NCI-H1694 treated with DMSO at 0.1 percent for 48 hours (cell line): Measurements from ENCODE around the gene SAXO2.
A peak's percentile ranks its signal among the peaks of the same experiment; 100 is the strongest.
"Not testable (repeated sequence)": the region's sequence is repeated elsewhere in the genome, so short reads cannot be mapped to it uniquely, and the experiment has no call there.

Experiments used
- DNase-seq: peaks from one replicate; lab custom pipeline; 2025; lab: John Stamatoyannopoulos, UW

The SAXO2 gene

DNA sequence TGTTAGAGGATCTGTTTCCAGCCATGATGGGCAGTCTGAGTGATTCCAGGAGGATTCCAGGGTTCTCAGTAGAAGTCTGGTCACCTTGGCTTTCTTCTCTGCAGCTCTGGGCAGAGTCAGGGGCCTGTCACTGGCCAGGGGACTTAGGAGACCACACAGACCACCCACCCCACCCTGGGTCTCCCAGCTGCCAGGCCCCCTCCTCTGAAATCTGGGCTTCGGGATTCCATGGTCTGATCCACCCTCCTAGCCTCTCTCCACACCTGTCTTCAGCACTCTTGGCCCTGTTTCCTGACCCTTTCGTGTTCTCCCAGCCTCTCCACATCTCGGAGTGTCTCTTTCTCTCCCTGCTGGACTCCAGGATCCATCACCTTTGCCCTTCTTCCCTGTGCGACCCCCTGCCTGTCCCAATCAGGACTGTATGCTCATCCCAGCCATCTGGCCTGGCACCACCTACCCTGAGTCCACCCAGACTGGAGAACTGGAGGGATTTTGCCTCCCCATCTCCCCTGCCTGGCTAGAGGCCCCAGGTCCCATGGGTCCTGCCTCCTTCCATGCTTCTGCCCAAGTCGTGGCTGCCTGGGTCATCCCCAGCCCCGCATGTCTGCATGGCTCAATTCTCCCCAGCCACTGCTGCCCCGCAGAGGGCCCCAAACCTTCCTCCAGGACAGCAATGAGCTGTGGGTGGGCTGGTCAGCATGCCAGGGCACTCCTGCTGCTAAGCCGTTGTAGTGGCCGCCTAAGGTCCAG is 52.3 kb downstream of the SAXO2 start:
- no peak for DNase-seq

DNA sequence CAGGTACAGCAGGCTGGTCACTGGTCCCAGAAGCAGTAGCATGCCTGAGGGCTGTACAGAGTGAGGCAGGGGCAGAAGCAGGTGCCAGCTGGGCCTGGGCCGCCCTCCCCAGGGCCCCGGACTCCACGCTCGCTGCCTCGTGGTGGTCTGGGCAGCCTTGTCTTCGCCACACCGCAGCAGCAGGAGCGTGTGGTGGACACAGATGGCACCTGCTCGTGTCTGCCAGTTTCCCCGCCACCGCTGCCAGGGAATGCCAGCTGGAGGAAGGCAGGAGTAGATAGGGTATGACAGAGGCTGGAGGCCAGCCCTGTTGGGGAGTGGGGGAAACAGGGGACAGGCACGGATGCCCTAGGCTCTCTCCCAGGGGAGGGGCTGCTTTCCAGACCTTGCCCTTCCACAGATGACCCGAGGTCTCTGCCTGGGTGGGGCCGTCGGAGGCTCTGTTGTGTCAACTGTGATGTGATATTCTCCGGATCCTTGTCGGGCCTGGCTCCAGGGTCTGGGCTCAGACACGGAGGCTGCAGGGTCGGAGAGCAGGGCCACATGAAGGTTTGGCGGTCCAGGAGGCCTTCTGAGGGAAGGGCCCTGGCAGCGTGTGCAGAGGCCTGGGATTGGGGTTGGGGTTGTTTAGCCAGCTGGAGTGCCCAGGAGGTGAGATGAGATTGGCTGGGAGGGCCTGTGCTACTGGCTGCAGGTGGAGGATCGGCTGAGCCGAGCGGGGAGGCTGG is 53.1 kb downstream of the SAXO2 start:
- DNase-seq: peak; percentile 22

DNA sequence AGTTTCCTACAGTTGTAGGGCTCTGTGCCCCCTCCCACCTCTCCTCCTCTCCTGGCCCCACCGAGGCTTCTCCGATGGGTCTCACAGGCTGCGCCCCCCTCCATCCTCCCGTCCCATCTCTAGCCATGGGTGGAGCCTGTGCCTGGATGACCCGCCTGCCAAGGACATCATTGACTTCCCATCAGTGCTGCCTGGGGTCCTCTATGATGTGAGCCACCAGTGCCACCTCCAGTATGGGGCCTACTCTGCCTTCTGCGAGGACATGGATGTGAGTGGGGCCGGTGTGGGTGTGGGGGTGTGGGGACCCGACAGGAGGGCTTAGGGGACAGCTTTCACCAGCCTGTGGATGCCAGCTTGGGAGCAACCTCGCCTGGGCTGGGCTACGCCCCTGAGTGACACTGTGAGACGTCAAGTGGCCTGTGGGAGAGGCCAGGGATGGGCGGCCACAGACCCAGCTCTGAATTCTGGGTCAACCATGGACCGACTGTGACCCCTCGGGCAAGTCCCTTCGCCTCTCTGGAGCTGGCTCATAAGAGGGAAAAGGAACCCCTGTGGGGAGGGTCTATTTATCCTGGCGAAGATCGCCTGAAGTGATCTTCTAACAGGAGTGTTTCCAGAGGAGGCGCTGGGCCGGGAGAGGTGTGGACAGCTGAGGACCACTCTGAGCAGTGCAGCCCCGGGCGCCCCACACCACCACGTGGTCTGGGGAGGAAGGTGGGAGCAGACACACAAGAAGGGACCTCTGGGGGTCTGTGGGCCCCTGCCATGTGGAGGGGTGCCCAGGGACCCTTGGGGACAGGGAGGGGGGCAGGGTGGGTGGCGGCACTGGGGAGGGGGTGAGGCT is 53.9 kb downstream of the SAXO2 start:
- DNase-seq: not testable (repeated sequence)

DNA sequence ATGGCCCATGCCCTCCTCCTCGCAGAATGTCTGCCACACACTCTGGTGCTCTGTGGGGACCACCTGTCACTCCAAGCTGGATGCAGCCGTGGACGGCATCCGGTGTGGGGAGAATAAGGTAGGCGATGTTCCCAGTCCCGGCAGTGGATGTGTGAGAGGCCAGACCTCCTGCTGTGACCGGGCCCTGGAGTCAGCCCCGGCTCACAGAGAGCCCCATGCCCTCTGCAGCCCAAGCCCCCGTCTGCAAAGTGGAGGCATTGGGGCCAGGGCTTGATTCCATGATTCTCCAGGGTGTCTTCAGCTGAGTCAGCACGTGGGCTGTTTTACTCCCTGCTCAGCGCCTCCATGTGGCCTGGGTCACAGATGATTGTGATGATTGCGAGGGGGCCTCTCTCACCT is 54.5 kb downstream of the SAXO2 start:
- no peak for DNase-seq

DNA sequence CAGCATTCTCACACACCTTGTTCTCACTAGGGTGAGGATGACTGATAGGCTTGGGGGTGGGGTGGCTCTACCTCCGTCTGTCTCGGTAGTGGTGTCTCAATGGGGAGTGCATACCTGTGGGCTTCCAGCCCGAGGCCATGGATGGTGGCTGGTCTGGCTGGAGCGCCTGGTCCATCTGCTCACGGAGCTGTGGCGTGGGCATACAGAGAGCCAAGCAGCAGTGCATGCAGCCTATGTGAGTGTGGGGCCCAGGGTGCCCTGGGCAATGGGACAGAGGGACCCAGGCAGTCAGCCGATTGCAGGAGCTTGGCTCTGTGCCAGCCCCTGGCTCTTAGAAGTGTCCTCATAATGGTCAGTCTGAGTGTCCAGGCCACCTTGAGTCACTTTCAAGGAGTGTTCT is 54.9 kb downstream of the SAXO2 start:
- DNase-seq: not testable (repeated sequence)

DNA sequence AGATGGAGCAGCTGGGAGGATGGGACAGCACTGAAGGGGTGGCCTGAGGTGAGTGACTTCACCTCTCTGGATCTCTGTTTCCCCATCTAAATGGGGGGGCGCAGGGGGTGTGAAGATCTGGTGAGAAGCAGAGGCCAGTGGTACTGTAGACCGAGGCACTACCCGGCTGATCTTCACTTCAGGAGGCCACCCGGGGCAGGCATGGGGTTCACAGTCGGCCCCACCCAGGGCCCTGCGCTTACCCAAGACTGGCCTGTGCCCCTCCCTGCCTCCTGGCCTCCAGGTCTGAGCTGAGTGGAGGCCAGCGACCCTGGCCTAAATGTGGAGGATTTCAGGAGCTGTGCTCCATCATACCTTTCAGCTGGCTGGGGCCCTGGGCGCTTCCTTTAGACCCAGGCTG is 55.7 kb downstream of the SAXO2 start:
- not testable (repeated sequence) for DNase-seq

DNA sequence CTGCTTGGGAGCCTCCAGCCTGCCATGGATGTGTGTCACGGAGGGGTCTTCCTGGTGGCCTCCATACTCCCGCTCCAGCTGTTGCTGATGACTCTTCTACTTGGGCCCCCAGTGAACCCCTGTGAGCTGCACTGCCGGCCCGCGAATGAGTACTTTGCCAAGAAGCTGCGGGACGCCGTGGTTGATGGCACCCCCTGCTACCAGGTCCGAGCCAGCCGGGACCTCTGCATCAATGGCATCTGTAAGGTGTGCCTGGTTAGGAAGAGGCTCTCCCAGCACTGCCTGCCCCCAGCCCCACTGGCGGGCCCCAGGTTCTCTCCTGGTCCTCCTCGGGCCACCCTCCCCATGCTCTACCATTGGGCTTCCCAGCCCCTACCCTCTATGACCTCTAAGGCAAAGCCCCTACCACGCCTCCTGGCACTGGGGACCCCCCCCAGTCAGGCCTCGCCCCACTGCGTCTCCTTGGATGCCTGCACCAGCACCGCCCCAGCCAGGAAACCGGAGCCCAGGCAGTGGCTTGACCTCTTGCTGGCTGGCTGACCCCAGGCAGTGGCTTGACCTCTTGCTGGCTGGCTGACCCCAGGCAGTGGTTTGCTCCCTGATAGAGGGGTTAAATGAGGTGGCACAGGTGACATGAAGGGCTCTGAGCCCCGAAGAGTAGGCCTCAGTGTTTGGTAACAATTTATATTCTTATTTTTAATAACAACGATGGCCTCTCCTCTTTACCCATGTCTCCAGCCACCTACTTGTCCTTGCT is 57.1 kb downstream of the SAXO2 start:
- DNase-seq: not testable (repeated sequence)

DNA sequence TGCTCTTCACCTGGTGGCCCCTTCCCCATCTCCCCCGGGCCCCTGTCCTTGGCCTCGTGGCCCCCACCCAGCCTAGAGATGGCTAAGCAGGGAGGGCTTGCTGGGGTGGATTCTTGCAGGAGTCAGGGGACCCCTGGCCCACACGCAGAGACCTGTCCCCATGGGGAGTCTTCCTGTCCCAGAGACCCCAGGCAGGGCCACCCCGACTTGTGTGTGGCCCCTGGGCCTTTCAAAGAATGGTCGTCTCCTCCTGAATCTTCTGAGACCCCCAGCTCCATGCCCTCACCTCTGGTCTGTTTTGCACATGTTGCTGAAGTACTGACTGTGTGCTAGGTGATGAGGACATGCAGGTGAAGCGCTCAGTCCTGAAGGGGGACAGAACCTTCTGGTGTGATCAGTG is 58.2 kb downstream of the SAXO2 start:
- DNase-seq: not testable (repeated sequence)

DNA sequence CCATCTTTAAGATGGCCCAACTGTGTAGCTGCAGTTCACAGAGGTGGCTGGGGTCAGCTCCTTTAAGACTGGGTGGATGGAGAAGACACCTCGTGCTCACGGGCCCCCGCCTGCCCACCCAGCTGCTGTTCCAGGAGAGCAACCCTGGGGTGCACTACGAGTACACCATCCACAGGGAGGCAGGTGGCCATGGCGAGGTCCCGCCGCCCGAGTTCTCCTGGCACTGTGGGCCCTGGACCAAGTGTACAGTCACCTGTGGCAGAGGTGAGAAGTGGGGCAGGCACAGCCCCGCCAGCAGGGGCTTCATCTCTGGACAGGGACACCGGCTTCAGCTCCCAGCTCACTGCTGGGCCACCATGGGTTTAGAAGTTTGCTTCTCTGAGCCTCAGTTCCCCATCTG is 59.9 kb downstream of the SAXO2 start:
- DNase-seq: not testable (repeated sequence)

DNA sequence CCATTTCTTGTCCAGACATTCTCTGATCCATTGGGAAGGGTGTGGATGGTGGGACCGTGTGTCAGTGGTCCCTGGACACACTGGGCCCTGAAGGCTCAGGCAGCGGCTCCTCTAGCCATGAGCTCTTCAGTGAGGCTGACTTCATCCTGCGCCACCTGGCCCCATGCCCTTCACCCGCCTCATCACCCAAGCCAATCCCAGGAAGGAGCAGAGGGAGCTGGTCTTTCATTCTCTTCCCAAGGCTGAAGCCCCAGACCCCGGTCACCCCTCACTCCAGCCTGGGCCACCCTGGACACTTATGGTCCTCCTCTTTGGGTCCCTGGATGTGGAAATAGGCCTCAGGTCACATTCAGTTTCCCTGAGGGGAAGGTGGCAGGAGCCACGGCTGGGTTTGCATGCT is 62.2 kb downstream of the SAXO2 start:
- not testable (repeated sequence) for DNase-seq

DNA sequence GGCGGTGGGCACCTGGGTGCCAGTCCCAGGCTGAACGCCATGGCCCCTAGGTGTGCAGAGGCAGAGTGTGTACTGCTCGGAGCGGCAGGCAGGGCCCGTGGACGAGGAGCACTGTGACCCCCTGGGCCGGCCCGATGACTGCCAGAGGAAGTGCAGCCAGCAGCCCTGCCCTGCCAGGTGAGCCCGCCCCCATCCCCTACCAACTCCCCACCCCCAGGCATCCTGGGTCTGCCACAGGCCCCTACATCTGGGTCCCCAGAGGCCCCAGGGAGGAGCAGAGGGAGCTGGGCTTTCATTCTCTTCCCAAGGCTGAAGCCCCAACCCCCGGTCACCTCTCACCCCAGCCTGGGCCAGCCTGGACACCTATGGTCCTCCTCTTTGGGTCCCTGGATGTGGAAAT is 63.0 kb downstream of the SAXO2 start:
- DNase-seq: not testable (repeated sequence)

DNA sequence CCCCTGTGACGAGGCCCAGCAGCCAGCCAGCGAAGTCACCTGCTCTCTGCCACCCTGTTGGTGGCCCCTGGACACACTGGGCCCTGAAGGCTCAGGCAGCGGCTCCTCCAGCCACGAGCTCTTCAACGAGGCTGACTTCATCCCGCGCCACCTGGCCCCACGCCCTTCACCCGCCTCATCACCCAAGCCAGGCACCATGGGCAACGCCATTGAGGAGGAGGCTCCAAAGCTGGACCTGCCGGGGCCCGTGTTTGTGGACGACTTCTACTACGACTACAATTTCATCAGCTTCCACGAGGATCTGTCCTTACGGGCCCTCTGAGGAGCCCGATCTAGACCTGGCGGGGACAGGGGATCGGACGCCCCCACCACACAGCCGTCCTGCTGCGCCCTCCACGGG is 64.3 kb downstream of the SAXO2 start:
- not testable (repeated sequence) for DNase-seq

DNA sequence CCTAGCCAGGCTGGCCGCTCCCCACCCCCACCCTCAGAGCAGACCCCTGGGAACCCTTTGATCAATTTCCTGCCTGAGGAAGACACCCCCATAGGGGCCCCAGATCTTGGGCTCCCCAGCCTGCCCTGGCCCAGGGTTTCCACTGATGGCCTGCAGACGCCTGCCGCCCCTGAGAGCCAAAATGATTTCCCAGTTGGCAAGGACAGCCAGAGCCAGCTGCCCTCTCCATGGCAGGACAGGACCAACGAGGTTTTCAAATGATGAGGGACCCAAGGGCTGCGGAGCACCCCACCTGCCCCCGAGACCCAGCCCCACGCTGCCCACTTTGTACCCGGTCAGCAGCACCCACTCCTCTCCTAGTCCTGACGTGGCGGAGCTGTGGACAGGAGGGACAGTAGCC is 64.8 kb downstream of the SAXO2 start:
- DNase-seq: not testable (repeated sequence)

DNA sequence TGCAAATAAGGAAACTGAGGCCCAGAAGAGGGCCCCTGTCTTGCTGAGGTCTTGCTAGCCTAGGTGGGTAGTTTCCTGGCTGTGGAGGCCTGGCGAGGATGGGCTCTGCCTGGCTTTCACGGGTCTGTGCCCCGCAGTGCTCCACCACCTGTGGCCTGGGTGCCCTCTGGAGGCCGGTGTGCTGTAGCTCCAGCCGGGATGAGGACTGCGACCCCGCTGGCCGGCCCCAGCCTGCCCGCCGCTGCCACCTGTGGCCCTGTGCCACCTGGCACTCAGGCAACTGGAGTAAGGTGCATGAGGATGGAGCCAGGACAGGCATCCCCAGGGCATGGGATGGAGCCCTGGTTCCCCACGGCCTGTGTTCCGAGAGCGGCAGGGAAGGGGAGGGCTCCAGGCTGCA is 66.4 kb downstream of the SAXO2 start:
- not testable (repeated sequence) for DNase-seq

DNA sequence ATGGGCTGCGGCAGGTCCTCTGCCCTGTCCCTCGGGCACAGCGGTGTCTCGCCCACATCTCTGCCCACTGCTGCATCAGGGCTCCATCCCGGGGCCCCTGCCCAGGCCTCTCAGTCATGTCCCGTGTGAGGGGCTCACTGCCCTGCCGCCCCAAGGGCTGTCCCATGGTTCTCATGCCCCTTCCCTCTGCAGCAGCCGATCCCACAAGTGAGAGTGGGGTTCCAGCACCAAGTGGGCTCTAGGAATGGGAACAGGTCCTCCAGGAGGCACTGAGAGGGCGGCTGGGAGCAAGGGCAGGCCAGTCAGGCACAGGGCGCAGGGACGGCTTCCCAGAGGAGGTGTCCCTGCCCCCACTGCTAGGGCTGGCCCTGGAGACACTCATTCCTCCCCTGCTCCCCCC is 68.3 kb downstream of the SAXO2 start:
- DNase-seq: not testable (repeated sequence)

DNA sequence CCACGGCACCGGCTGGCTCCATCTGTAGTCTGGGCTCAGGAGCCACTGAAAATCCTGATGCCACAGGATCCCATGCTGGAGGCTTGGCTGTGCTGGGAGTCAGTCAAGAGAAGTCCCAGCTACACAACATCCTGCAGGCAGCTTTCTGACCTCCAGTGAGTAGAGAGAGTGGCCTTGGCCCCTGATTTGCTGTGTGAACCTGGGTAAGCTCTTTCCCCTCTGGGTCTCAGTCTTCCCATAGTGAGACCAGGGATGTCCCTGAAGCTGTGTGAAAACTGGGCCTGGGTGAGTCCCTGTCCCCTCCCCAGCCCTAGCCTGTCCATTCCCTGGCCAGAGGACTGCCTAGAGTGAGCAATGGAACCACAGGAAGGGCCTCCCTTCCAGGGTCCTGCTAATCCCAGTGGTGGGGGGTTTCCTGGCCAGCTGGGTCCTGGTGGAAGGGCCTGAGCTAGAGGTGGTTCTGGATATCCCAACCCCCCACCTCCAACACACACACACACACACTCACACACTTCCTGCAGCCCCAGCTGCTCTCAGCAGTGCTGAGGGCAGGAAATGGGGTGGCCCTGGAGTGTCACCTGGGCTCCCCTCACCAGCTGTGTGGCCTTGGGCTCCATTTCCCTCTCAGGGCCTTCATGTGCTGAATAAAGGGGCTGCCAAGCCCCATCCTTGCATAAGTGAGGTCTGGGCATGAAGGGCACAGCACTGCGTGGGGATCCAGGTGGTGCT is 69.1 kb downstream of the SAXO2 start:
- not testable (repeated sequence) for DNase-seq

DNA sequence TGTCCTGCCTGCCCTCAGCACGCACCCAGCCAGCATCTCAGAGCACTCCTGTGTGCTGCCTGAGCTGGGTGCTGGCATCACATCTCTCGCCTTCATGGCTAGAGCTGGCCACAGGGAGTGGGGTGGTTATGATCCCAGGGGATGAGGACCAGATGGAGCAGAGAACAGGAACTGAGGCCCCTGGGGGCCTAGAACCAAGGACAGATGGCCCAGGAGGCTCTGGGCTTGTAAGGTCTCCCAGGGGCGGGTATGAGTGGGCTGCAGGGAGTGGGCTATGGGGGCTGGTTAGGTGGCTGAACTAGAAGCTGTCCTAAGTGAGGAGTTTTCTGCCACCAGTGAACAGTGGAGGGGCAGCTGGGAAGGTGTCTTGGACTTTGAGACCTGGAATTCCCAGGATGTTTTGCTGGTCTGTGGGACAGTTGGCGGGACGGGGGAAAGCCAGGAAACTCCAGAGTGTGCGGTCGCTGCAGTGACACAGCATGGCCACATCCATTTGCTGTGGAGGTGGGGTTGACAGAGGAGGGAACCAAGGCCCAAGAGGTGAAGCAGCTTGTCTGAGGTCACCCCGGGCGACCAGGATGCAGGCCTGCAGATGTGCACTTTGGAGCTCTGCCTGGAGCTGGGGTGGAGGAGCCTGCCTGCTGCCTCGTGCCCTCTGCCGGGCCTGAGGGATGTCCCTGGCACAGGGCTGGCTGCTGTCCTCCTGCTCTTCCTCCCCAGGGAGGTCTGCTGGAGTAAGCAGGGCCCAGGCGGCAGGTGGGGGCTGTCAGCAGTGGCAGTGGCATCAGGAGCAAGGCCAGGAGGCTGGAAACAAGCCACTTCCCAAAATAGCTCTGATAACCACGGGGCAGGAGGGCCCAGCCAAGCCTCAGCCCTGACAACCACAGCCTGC is 70.3 kb downstream of the SAXO2 start:
- not testable (repeated sequence) for DNase-seq

DNA sequence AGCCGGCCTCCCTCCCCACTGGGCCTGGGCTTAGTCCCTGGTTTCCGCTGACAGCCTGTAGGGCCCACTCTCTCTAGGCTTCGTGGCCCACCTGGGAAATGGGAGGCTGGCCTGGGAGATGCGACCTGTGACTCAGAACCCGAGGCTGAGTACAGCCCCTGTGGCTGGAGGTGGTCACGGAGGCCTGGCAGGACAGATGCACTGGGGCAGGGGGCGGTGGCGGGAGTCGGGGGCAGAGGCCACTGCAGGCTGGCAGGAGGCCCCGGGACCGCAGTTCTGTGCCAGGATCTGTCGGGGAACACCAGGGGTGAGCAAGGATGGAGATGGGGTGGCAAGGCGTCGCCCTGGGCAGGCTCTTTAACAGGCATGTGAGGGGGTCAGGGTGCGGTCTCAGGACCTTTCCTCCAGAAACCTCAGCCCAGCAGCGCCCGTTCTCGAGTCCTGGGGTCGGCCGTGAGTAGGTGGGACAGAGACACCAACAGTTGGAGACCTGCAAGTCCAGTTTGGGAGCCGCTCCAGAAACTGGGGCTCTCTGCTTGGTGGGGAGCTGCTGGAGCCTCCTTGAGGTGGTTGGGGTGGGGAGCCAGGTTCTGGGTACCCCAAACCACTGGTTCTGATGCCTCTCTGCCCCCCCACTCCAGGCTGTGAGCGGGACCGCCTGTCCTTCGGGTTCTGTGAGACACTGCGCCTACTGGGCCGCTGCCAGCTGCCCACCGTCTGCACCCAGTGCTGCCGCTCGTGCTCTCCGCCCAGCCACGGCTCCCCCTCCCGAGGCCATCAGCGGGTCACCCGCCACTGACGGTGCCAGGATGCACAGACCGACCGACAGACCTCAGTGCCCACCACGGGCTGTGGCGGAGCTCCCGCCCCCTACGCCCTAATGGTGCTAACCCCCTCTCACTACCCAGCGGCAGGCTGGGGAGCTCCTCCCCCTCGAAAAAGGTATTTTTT is 71.3 kb downstream of the SAXO2 start:
- not testable (repeated sequence) for DNase-seq
